ENCODE data around the gene TTC39B.

TTC39B gene

DNA sequence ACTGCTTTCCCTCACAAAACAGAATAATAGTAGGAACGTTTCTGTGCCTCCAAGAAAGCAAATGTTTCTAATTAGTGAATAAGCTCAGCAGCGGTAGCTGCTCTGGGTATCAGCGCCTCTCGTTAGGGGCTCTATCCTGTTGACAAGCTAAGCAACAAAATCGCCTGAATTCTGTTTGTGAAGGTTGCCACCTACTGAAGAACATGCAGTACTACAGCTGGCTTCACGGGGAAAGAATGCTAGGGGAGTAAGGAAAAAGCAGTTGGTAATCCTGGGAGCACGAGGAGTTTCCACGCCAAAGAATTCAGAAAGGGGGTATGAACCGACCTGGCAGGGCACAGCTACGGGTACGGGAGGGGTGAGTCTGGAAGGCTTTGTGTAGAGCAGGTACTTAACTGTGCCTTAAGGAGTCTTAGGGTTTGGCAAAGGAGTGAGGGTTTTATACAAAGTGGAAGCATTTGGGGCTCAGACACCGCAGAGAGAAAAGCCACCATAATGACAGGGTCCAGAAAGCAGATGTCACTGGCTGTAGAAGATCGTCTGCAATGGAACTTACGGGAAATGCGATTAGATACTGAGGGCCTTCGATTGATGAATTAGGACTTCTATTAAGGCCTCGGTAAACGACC is 171.7 kb downstream of the TTC39B start:
- peak; percentile 82 for DNase-seq (ENCODE audit: low read depth in 2 of 2)

DNA sequence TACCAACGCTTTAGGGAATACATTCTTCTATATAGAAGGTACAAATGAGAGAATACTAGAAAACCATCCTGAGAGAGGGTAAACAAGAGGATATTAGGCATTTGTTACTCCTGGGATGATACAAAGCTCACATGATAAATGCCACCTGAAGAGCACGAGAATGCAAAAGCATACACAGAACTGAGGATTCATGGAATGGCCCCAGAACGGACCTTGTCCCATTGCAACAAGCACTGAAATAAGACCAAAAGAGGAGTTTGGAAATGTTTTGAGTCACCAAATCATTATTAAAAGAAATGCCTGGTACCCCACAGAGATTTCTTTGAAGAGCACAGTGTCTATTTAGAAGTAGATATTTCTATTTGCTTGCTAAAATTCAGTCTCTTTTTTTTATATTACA is 173.5 kb downstream of the TTC39B start:
- DNase-seq (ENCODE audit: low read depth in 2 of 2) = no peak

DNA sequence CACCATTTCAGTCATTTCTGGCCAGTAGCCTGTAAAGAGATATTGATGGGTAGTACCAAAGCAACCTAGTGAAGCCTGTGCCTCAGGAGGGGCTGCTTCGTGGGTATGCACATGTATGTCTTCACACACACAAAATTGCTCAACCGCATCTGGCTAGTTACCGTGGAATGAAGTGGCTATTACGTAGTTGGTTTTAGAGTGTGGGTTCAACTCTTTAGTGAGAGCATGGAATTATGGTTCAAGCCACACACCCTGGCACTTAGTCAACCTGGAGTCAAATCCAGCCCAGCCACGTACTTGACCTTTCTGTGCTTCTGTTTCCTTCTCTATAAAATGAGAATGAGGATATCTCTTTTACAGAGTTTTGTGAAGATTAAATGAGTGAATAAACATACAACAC is 174.9 kb downstream of the TTC39B start:
- no peak for DNase-seq (ENCODE audit: low read depth in 2 of 2)

DNA sequence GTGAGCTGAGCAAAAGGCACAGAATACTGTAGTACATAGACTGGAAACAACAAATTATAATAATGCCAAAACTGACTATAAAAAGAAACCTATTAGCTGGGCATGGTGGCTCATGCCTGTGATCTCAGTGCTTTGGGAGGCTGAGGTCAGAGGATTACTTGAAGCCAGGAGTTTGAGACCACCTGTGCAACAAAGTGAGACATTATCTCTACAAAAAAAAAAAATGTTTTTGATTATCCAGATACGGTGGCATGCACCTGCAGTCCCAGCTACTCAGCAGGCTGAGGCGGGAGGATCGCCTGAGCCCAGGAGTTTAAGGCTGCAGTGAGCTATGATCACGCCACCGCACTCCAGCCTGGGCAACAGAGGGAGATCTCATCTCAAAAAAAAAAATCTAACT is 175.9 kb downstream of the TTC39B start:
- DNase-seq (ENCODE audit: low read depth in 2 of 2) = no peak

DNA sequence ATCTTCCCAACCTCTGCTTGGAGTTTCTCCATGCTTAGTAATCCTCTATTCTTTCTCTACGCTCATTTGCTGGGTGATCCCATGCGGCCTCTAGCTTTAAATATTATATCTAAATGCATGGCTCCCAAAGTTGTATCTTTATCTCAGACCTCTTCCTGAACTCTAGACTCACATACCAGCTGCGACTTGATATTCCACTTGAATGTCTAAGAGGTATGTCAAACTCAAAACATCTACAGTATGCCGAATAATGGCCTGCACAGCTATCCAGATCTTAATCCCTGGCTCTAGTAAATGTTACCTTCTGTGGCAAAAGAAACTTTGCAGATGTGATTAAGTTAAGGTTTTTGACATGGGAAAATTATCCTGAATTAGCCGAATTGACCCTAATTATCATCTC is 179.2 kb downstream of the TTC39B start:
- DNase-seq (ENCODE audit: low read depth in 2 of 2) = no peak

- no peak for DNase-seq (ENCODE audit: low read depth in 2 of 2)
Observed at GRCh38 chr9:15121630-15122029, 185.4 kb downstream of the TTC39B start.

- no peak for DNase-seq (ENCODE audit: low read depth in 2 of 2)
Observed at GRCh38 chr9:15116130-15116580, 190.9 kb downstream of the TTC39B start.

DNA sequence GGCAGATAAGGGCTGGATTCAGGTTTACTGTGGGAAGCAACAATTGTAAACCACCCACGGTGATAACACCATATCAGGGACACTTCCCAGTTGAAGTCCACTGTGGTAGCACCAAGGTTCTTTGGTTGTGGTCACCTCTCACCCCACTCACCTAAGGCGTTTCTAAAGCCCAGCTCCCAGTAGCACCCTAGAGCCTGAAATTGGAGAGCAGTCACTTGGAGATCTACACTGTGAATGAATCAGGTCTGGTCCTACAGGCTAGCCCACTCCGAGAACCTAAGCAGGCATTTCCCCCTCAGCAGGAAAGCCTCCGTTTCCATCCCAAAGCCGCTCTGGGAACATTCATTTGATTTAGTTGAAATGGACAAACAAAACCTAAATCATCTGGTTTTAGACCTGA is 191.3 kb downstream of the TTC39B start:
- DNase-seq (ENCODE audit: low read depth in 2 of 2) = no peak

- no peak for DNase-seq (ENCODE audit: low read depth in 2 of 2)
Observed at GRCh38 chr9:15115041-15115440, 192.0 kb downstream of the TTC39B start.

Data from fibroblast of skin of left quadriceps (primary cell).